Mesendoderm (in vitro differentiated cells): ENCODE measurements around the gene PTX4.

Experiments
- DNase-seq: peaks from one replicate; pipeline ENCODE4 v3.0.0; 2013
- H2AK5ac ChIP-seq: 2 replicates; pipeline ENCODE4 v1.6.1; 2013; ENCODE audit warnings: low read length, inconsistent platforms
- H2BK120ac ChIP-seq: 2 replicates; pipeline ENCODE4 v1.6.1; 2013; ENCODE audit warnings: low read depth, mild to moderate bottlenecking, low read length, moderate library complexity, mixed read lengths
- H2BK15ac ChIP-seq: replicated peaks from 2 replicates; pipeline ENCODE4 v1.6.1; 2013; ENCODE audit warnings: low read depth, mild to moderate bottlenecking, moderate library complexity
- H2BK5ac ChIP-seq: 2 replicates; pipeline ENCODE4 v1.6.1; 2013; ENCODE audit warnings: low read length, inconsistent platforms
- H3K18ac ChIP-seq: 2 replicates; pipeline ENCODE4 v1.6.1; 2013; ENCODE audit warnings: mild to moderate bottlenecking, low read length, mixed read lengths
- H3K23ac ChIP-seq: one replicate; pipeline ENCODE4 v1.6.1; 2013; ENCODE audit warnings: low read length
- H3K27ac ChIP-seq: 2 replicates; pipeline ENCODE4 v1.5.1; 2013; ENCODE audit warnings: low read depth, mild to moderate bottlenecking, inconsistent platforms, low read length, moderate library complexity
- H3K27me3 ChIP-seq: 2 replicates; pipeline ENCODE4 v1.6.1; 2013; ENCODE audit warnings: low read length, control low read depth, mild to moderate bottlenecking, inconsistent platforms; ENCODE audit not compliant: insufficient read depth, poor library complexity
- H3K36me3 ChIP-seq: 2 replicates; pipeline ENCODE4 v1.6.1; 2013; ENCODE audit warnings: low read length, inconsistent platforms; ENCODE audit not compliant: control insufficient read depth, insufficient read depth
- H3K4ac ChIP-seq: one replicate; pipeline ENCODE4 v1.6.1; 2013; ENCODE audit warnings: low read depth, mild to moderate bottlenecking, low read length, moderate library complexity
- H3K4me1 ChIP-seq: 2 replicates; pipeline ENCODE4 v1.6.1; 2013; ENCODE audit warnings: low read depth, low read length, inconsistent platforms; ENCODE audit not compliant: control insufficient read depth
- H3K4me2 ChIP-seq: 2 replicates; pipeline ENCODE4 v1.6.1; 2013; ENCODE audit warnings: low read length
- H3K4me3 ChIP-seq: 2 replicates; pipeline ENCODE4 v1.5.1; 2013; ENCODE audit warnings: mild to moderate bottlenecking, low read length
- H3K56ac ChIP-seq: one replicate; pipeline ENCODE4 v1.6.1; 2013; ENCODE audit warnings: low read length
- H3K79me1 ChIP-seq: 2 replicates; pipeline ENCODE4 v1.6.1; 2013; ENCODE audit warnings: low read length, inconsistent platforms
- H3K79me2 ChIP-seq: 2 replicates; pipeline ENCODE4 v1.6.1; 2013; ENCODE audit warnings: mild to moderate bottlenecking, low read length; ENCODE audit not compliant: control insufficient read depth, insufficient read depth
- H3K9ac ChIP-seq: 2 replicates; pipeline ENCODE4 v1.6.1; 2013; ENCODE audit warnings: low read length, inconsistent platforms
- H4K5ac ChIP-seq: one replicate; pipeline ENCODE4 v1.6.1; 2013; ENCODE audit warnings: low read length
- H4K8ac ChIP-seq: one replicate; pipeline ENCODE4 v1.6.1; 2013; ENCODE audit warnings: low read depth, mild to moderate bottlenecking, control low read depth, low read length, moderate library complexity
- WGBS: extraction: QIAGEN DNeasy Blood & Tissue Kit; methylation state at CpG from one replicate; pipeline ENCODE4 v1.1.7; 2013; ENCODE audit warnings: low lambda C conversion rate, missing lambda C conversion rate; ENCODE audit not compliant: insufficient coverage; ENCODE audit errors: extremely low coverage; 5-methylcytosine and 5-hydroxymethylcytosine counted together

The PTX4 gene

DNA sequence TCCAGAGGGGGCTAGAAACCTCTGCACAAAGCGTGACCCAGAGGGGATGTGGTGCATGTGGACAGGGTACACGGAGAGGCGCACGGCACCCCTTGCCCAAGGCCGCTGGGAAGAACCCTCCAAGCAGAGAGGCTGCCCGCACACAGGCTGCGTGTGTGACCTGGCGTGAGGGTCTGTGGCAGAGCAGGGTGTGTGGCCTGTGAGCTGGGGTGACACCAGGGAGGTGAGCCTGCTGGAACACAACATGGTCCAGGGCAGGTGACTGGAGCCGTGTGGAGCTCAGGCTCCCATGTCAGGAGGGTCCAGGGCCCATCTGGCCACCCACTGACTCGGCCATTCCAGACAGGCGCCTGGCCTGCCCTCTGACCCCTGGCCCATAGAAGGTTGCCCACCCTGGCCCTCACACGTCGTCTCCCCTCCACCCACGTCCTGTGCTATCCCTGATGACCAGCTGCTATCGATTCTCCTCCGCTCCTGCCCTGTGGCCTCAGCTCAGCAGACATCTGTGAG, 29.9 kb upstream of the PTX4 start:
- no peak overlapping the region for H3K56ac ChIP-seq
- no peaks in the 10 kb centered on the region for H3K79me1 ChIP-seq
- H2AK5ac ChIP-seq, result no peak overlapping the region
- H2BK15ac ChIP-seq, result no peak overlapping the region
- WGBS, result no CpG with 5 or more reads among the region's 16 CpGs
- H3K23ac ChIP-seq, result no peak overlapping the region
- H3K4me1 ChIP-seq, result no peaks in the 10 kb centered on the region
- H3K4me3 ChIP-seq, result no peak overlapping the region
- no peak overlapping the region for H3K18ac ChIP-seq
- H3K9ac ChIP-seq, result no peak overlapping the region
- H3K36me3 ChIP-seq, result no peaks in the 10 kb centered on the region
- DNase-seq, result no peak
- H3K4ac ChIP-seq, result no peak overlapping the region
- H3K27ac ChIP-seq, result no peak overlapping the region
- H3K4me2 ChIP-seq, result no peak overlapping the region
- no peak overlapping the region for H2BK5ac ChIP-seq
- no peaks in the 10 kb centered on the region for H3K79me2 ChIP-seq
- no peak overlapping the region for H2BK120ac ChIP-seq
- H4K5ac ChIP-seq, result no peak overlapping the region
- H4K8ac ChIP-seq, result no peak overlapping the region
- H3K27me3 ChIP-seq, result no peaks in the 10 kb centered on the region

DNA sequence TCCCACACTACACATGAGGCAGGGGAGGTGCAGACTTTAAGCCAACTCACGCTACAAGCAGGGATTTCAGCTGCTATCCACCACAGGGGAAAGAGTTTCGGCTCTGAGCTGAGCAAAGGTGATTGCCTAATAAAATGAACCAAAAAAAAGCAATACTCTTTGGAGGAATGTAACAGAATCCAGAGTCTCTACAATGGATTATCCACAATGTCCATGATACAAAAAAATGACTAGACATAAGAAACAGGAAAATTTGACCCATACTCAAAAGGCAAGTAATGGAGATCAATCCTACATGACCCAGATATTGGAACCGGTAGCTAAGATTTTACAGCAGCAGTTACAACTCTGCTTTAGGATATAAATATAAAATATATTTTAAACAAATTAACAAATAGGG, 25.8 kb upstream of the PTX4 start:
- Histone ChIP-seq H2BK15ac (no peak overlapping the region), H3K79me1 (no peaks in the 10 kb centered on the region), H3K56ac (no peak overlapping the region), H3K4me2 (no peak overlapping the region), H3K18ac (no peak overlapping the region), H3K4ac (no peak overlapping the region), H3K27me3 (no peaks in the 10 kb centered on the region), H3K79me2 (no peaks in the 10 kb centered on the region), H3K36me3 (no peaks in the 10 kb centered on the region), H2BK120ac (no peak overlapping the region), H2BK5ac (no peak overlapping the region), H3K27ac (no peak overlapping the region), H4K8ac (no peak overlapping the region), H4K5ac (no peak overlapping the region), H3K4me3 (no peak overlapping the region), H2AK5ac (no peak overlapping the region), H3K9ac (no peak overlapping the region), H3K23ac (no peak overlapping the region), H3K4me1 (no peaks in the 10 kb centered on the region)
- no peak for DNase-seq
- WGBS, result no CpG with 5 or more reads among the region's 3 CpGs

DNA sequence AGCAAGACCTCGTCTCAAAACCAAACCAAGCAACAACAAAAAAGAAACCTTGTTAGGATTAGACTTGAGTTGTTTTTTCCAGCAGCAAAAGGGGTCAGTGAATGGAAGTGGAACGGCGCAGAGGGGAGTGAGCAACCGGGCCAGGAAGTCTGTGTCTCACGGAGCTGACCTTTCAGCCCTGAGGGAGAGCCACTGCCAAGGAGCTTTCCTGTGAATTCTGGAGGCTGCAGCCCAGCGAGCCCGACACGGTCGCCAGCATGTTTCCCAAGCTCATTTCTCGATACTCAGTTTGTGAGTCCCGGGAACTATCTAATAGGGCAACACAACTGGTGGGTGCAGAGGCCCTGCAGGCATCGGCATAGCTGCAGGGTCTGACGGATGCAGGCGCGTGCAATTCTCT, 24.0 kb upstream of the PTX4 start:
- H3K4me2 ChIP-seq, result no peak overlapping the region
- no peaks in the 10 kb centered on the region for H3K4me1 ChIP-seq
- H2AK5ac ChIP-seq, result no peak overlapping the region
- no peak overlapping the region for H2BK5ac ChIP-seq
- no peaks in the 10 kb centered on the region for H3K79me2 ChIP-seq
- H3K56ac ChIP-seq, result no peak overlapping the region
- no peak overlapping the region for H2BK120ac ChIP-seq
- H3K79me1 ChIP-seq, result no peaks in the 10 kb centered on the region
- H4K5ac ChIP-seq, result no peak overlapping the region
- H3K9ac ChIP-seq, result no peak overlapping the region
- no peak for DNase-seq
- H3K23ac ChIP-seq, result no peak overlapping the region
- no peak overlapping the region for H3K4me3 ChIP-seq
- no peak overlapping the region for H4K8ac ChIP-seq
- no peak overlapping the region for H3K4ac ChIP-seq
- H3K27me3 ChIP-seq, result no peaks in the 10 kb centered on the region
- H2BK15ac ChIP-seq, result no peak overlapping the region
- no CpG with 5 or more reads among the region's 15 CpGs for WGBS
- H3K36me3 ChIP-seq, result no peaks in the 10 kb centered on the region
- H3K27ac ChIP-seq, result no peak overlapping the region
- no peak overlapping the region for H3K18ac ChIP-seq

DNA sequence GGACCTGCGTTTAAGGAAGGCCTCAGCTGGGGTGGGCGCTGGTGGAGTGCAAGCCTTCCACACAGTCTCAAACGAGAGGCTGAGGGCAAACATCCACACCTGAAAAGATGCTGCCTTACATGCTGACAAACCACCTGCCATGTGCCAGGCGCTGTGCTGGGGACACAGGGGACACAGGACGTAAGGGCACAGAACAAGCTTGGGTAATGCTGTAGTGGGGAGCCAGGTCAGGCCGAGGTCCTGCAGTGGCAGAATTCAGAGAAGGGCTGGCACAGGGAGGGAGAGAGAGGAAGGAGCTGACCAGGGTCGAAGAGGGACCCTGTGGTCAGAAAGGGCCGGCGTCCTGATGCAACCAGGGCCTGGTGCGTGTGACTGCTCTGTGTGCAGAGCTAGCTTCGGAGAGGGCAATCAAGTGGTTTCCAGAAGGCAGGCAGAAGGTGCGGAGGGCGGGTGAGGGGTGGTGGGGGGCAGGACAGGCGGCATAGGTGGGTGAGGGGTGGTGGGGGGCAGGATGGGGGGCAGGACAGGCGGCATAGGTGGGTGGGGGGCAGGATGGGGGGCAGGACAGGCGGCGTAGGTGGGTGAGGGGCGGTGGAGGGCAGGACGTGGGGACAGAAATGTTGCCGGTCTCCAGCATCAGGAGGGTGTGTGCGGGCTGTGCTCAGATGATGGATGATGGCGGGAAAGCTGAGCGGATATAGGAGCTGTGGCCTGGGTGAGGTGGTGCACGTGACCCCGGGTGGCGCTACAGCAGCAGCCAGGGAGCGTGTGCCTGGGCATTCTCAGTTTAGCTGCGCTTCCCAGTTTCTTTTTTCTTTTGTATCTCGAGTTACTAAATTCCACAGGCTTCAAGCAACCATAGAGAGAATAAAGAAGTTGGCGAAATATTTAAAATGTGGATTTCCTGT, 23.2 kb upstream of the PTX4 start:
- H3K27ac ChIP-seq, result no peak overlapping the region
- no peak overlapping the region for H3K9ac ChIP-seq
- no peak overlapping the region for H2BK15ac ChIP-seq
- H3K4ac ChIP-seq, result no peak overlapping the region
- no peak overlapping the region for H4K5ac ChIP-seq
- H3K36me3 ChIP-seq, result no peaks in the 10 kb centered on the region
- no peak overlapping the region for H2AK5ac ChIP-seq
- no peaks in the 10 kb centered on the region for H3K79me2 ChIP-seq
- no peaks in the 10 kb centered on the region for H3K4me1 ChIP-seq
- no peak overlapping the region for H3K23ac ChIP-seq
- H3K4me2 ChIP-seq, result no peak overlapping the region
- DNase-seq, result no peak
- no CpG with 5 or more reads among the region's 30 CpGs for WGBS
- no peaks in the 10 kb centered on the region for H3K27me3 ChIP-seq
- H3K79me1 ChIP-seq, result no peaks in the 10 kb centered on the region
- H2BK5ac ChIP-seq, result no peak overlapping the region
- H3K18ac ChIP-seq, result no peak overlapping the region
- H3K56ac ChIP-seq, result no peak overlapping the region
- no peak overlapping the region for H3K4me3 ChIP-seq
- H2BK120ac ChIP-seq, result no peak overlapping the region
- H4K8ac ChIP-seq, result no peak overlapping the region

DNA sequence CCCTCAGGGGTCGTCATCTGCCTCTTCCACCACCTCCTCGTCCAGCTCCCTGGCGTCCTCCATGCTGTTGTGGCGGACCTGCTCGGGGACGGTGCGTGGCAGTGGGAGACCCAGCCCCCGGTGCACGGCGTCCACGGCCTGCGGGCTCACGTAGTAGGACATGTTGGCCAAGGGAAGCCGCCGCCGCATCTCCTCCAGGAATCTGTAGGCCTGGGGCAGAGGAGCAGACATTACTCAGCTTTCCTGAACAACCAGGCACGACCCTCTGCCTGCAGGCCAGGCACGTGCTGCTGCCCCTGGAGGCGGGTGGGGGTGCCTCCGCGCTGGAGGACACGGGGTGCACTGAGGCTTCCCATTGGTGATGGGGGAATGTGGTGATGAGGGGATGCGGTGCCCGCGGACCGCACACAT, 22.2 kb upstream of the PTX4 start:
- Histone ChIP-seq H4K8ac (no peak overlapping the region), H3K23ac (no peak overlapping the region), H3K27ac (no peak overlapping the region), H3K36me3 (no peaks in the 10 kb centered on the region), H3K79me1 (no peaks in the 10 kb centered on the region), H2AK5ac (no peak overlapping the region), H2BK5ac (no peak overlapping the region), H3K79me2 (no peaks in the 10 kb centered on the region), H3K18ac (no peak overlapping the region), H3K56ac (no peak overlapping the region), H3K4ac (no peak overlapping the region), H3K27me3 (no peaks in the 10 kb centered on the region), H4K5ac (no peak overlapping the region), H3K4me1 (no peaks in the 10 kb centered on the region), H3K4me2 (no peak overlapping the region), H3K9ac (no peak overlapping the region), H2BK120ac (no peak overlapping the region), H2BK15ac (no peak overlapping the region), H3K4me3 (no peak overlapping the region)
- no CpG with 5 or more reads among the region's 26 CpGs for WGBS
- peak; percentile 15 for DNase-seq
